H1 (cell line): Measurements from ENCODE around the gene RAB40C. TPM values are rescaled to one million over a fixed set of nuclear protein-coding genes. Genes with fewer than 3 reads are reported as not detected.

Source experiments
- CTCF ChIP-seq, 3 experiments: IDR thresholded peaks; 1 replicate in 2 of 3; 2 replicates in 1 of 3; pipeline versions ENCODE4 v1.5.1 to v1.6.1; 2011; ENCODE audit warnings: low read length in 3 of 3, mild to moderate bottlenecking in 3 of 3, inconsistent platforms in 2 of 3, low read depth in 1 of 3, moderate library complexity in 1 of 3; ENCODE audit not compliant: insufficient read depth in 1 of 3; ENCODE audit errors: control extremely low read depth in 1 of 3
- POLR2A ChIP-seq, 2 experiments: IDR thresholded peaks; 1 replicate in 1 of 2; 2 replicates in 1 of 2; pipeline ENCODE4 v1.6.1; 2011; ENCODE audit warnings: low read depth in 2 of 2, low read length in 2 of 2, mild to moderate bottlenecking in 2 of 2; ENCODE audit errors: control extremely low read depth in 1 of 2
- RXRA ChIP-seq: IDR thresholded peaks from 2 replicates; pipeline ENCODE4 v1.6.1; 2011; ENCODE audit warnings: low read depth, mild to moderate bottlenecking, low read length, moderate library complexity; ENCODE audit not compliant: insufficient read depth
- SP1 ChIP-seq: IDR thresholded peaks from 2 replicates; pipeline ENCODE4 v1.6.1; 2011; ENCODE audit warnings: low read depth, low read length
- TAF7 ChIP-seq: optimal IDR thresholded peaks from 2 replicates; pipeline ENCODE3; 2011; ENCODE audit warnings: low read depth, mild to moderate bottlenecking, inconsistent platforms, low read length, moderate library complexity, borderline replicate concordance
- YY1 ChIP-seq: IDR thresholded peaks from 2 replicates; pipeline ENCODE4 v1.6.1; 2011; ENCODE audit warnings: low read depth, mild to moderate bottlenecking, low read length
- polyA plus RNA-seq, 7 experiments: library from polyadenylated mRNA; depleted of rRNA in 3 of 7; stranded (reverse) in 5 of 7; unstranded in 2 of 7; fragments of >200 nt in 5 of 7; fragments of 200-250 nt in 2 of 7; gene quantifications; 1 replicate in 5 of 7; 2 replicates in 1 of 7; 4 replicates in 1 of 7; pipeline versions ENCODE4 v1.2.1 to v1.2.3, GENCODE V29; 2011 to 2013; ENCODE audit warnings: missing spikeins in 2 of 7, mixed read lengths in 2 of 7
- total RNA-seq: library from RNA; stranded (reverse); fragmentation: NEBNext Ultra II Directional; extraction: Animal tissue kit (Norgen Biotek cat#: 25700); gene quantifications from 2 replicates; pipeline ENCODE4 v1.2.1, GENCODE V29; 2021
- TF ChIP-seq, protein P1 (sequence below): fragments of 300-600 bp; sonication (generic); IDR thresholded peaks from 2 replicates; pipeline ENCODE4 v1.7.1; 2012; ENCODE audit warnings: low read length, moderate library complexity, mild to moderate bottlenecking, inconsistent platforms; ENCODE audit not compliant: insufficient replicate concordance

The RAB40C gene
- total and polyA plus RNA-seq, 2 of the 8 experiments (the other 6 are each of a cell fraction or from before 2014, with no cell fraction given): 13.9 to 15.6 TPM

- TF ChIP-seq, protein P1, sequence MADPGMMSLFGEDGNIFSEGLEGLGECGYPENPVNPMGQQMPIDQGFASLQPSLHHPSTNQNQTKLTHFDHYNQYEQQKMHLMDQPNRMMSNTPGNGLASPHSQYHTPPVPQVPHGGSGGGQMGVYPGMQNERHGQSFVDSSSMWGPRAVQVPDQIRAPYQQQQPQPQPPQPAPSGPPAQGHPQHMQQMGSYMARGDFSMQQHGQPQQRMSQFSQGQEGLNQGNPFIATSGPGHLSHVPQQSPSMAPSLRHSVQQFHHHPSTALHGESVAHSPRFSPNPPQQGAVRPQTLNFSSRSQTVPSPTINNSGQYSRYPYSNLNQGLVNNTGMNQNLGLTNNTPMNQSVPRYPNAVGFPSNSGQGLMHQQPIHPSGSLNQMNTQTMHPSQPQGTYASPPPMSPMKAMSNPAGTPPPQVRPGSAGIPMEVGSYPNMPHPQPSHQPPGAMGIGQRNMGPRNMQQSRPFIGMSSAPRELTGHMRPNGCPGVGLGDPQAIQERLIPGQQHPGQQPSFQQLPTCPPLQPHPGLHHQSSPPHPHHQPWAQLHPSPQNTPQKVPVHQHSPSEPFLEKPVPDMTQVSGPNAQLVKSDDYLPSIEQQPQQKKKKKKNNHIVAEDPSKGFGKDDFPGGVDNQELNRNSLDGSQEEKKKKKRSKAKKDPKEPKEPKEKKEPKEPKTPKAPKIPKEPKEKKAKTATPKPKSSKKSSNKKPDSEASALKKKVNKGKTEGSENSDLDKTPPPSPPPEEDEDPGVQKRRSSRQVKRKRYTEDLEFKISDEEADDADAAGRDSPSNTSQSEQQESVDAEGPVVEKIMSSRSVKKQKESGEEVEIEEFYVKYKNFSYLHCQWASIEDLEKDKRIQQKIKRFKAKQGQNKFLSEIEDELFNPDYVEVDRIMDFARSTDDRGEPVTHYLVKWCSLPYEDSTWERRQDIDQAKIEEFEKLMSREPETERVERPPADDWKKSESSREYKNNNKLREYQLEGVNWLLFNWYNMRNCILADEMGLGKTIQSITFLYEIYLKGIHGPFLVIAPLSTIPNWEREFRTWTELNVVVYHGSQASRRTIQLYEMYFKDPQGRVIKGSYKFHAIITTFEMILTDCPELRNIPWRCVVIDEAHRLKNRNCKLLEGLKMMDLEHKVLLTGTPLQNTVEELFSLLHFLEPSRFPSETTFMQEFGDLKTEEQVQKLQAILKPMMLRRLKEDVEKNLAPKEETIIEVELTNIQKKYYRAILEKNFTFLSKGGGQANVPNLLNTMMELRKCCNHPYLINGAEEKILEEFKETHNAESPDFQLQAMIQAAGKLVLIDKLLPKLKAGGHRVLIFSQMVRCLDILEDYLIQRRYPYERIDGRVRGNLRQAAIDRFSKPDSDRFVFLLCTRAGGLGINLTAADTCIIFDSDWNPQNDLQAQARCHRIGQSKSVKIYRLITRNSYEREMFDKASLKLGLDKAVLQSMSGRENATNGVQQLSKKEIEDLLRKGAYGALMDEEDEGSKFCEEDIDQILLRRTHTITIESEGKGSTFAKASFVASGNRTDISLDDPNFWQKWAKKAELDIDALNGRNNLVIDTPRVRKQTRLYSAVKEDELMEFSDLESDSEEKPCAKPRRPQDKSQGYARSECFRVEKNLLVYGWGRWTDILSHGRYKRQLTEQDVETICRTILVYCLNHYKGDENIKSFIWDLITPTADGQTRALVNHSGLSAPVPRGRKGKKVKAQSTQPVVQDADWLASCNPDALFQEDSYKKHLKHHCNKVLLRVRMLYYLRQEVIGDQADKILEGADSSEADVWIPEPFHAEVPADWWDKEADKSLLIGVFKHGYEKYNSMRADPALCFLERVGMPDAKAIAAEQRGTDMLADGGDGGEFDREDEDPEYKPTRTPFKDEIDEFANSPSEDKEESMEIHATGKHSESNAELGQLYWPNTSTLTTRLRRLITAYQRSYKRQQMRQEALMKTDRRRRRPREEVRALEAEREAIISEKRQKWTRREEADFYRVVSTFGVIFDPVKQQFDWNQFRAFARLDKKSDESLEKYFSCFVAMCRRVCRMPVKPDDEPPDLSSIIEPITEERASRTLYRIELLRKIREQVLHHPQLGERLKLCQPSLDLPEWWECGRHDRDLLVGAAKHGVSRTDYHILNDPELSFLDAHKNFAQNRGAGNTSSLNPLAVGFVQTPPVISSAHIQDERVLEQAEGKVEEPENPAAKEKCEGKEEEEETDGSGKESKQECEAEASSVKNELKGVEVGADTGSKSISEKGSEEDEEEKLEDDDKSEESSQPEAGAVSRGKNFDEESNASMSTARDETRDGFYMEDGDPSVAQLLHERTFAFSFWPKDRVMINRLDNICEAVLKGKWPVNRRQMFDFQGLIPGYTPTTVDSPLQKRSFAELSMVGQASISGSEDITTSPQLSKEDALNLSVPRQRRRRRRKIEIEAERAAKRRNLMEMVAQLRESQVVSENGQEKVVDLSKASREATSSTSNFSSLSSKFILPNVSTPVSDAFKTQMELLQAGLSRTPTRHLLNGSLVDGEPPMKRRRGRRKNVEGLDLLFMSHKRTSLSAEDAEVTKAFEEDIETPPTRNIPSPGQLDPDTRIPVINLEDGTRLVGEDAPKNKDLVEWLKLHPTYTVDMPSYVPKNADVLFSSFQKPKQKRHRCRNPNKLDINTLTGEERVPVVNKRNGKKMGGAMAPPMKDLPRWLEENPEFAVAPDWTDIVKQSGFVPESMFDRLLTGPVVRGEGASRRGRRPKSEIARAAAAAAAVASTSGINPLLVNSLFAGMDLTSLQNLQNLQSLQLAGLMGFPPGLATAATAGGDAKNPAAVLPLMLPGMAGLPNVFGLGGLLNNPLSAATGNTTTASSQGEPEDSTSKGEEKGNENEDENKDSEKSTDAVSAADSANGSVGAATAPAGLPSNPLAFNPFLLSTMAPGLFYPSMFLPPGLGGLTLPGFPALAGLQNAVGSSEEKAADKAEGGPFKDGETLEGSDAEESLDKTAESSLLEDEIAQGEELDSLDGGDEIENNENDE: no peak
- no peak for TF ChIP-seq RXRA
- TF ChIP-seq POLR2A (IDR thresholded peaks at IDR 0.05; ENCODE audit: control extremely low read depth in 1 of 2, low read depth in 2 of 2, low read length in 2 of 2): 0 out of 3 replicates have a peak, but pooled peaks of 1 of the 2 experiments have one; percentile 18
- peak; percentile 57; the same call in 1 of the 2 replicates for TF ChIP-seq SP1
- TF ChIP-seq CTCF (IDR thresholded peaks at IDR 0.05; ENCODE audit: control extremely low read depth in 1 of 3, insufficient read depth in 1 of 3, low read depth in 1 of 3, low read length in 3 of 3): peak in 2 of 3 experiments; percentile 62 to 70; a peak in 3 of 4 replicates
- TF ChIP-seq YY1: peak; percentile 57; the same call in 1 of the 2 replicates
- TF ChIP-seq TAF7: peak; percentile 15
Measured at GRCh38 chr16:660459-661183, 70.8 kb downstream of the RAB40C start (continued).
